Adipocyte (in vitro differentiated cells): ENCODE data around the gene TMOD3.

Experiments used
- DNase-seq: peaks from one replicate; pipeline ENCODE4 v3.0.0-alpha.2; 2015; ENCODE audit warnings: low read depth
- H3K27me3 ChIP-seq: replicated peaks from 2 replicates; pipeline ENCODE4 v1.7.0; 2013; ENCODE audit warnings: mild to moderate bottlenecking, low read length, moderate library complexity; ENCODE audit not compliant: control insufficient read depth, insufficient read depth
- H3K36me3 ChIP-seq: 2 replicates; pipeline ENCODE4 v1.7.0; 2013; ENCODE audit warnings: low read length, mild to moderate bottlenecking, moderate library complexity; ENCODE audit not compliant: control insufficient read depth, insufficient read depth, severe bottlenecking
- H3K4me1 ChIP-seq: 2 replicates; pipeline ENCODE4 v1.7.0; 2013; ENCODE audit warnings: mild to moderate bottlenecking, low read length, moderate library complexity; ENCODE audit not compliant: control insufficient read depth, insufficient read depth
- H3K4me3 ChIP-seq: 2 replicates; pipeline ENCODE4 v1.7.0; 2013; ENCODE audit warnings: mild to moderate bottlenecking, low read length, moderate library complexity
- H3K9ac ChIP-seq: 2 replicates; pipeline ENCODE4 v1.7.0; 2013; ENCODE audit warnings: mild to moderate bottlenecking, low read length, moderate library complexity
- H3K9me3 ChIP-seq: 2 replicates; pipeline ENCODE4 v1.7.0; 2013; ENCODE audit warnings: mild to moderate bottlenecking, low read length, moderate library complexity; ENCODE audit not compliant: control insufficient read depth

TMOD3 gene

GRCh38 chr15:51952805-51953204 is 123.4 kb downstream of the TMOD3 start:
- Histone ChIP-seq H3K9ac (no peak overlapping the region), H3K4me1 (no peaks in the 10 kb centered on the region), H3K9me3 (no peaks in the 10 kb centered on the region), H3K36me3 (peaks cover 84% of the 10 kb centered on the region), H3K4me3 (no peak overlapping the region), H3K27me3 (no peaks in the 10 kb centered on the region)
- DNase-seq, result no peak

- Histone ChIP-seq H3K9ac (no peak overlapping the region), H3K36me3 (peaks cover 85% of the 10 kb centered on the region), H3K4me3 (no peak overlapping the region), H3K27me3 (no peaks in the 10 kb centered on the region), H3K9me3 (no peaks in the 10 kb centered on the region), H3K4me1 (no peaks in the 10 kb centered on the region)
- no peak for DNase-seq
Measured at GRCh38 chr15:51955504-51955903, 126.1 kb downstream of the TMOD3 start.
